ENCODE data around the gene KCNQ1.

Gene KCNQ1

GRCh38 chr11:2669634-2670469 is 225.0 kb downstream of the KCNQ1 start:
- no peaks in the 10 kb centered on the region for H3K27me3 ChIP-seq (ENCODE audit: insufficient read depth, low read length)
- H4K20me1 ChIP-seq (ENCODE audit: insufficient read depth, low read length) = no peaks in the 10 kb centered on the region
- no peaks in the 10 kb centered on the region for H3K9me3 ChIP-seq (ENCODE audit: low read length)
- TF ChIP-seq EZH2 (IDR thresholded peaks at IDR 0.05; ENCODE audit: borderline replicate concordance, low read length) = no peak
- no peak for TF ChIP-seq CTCF (IDR thresholded peaks at IDR 0.05; ENCODE audit: low read length)
- H3K4me3 ChIP-seq (ENCODE audit: low read depth, low read length, poor library complexity, severe bottlenecking) = no peak overlapping the region
- H3K79me2 ChIP-seq (ENCODE audit: insufficient read depth, low read length) = no peaks in the 10 kb centered on the region
- H3K9ac ChIP-seq (ENCODE audit: low read length) = no peak overlapping the region
- H3K36me3 ChIP-seq (ENCODE audit: insufficient read depth, low read length) = no peaks in the 10 kb centered on the region
- H2AFZ ChIP-seq (ENCODE audit: low read length) = no peak overlapping the region
- no peaks in the 10 kb centered on the region for H3K4me1 ChIP-seq (ENCODE audit: insufficient read depth, low read length, severe bottlenecking)
- no peak overlapping the region for H3K4me2 ChIP-seq (ENCODE audit: low read length)
- no peaks in the 10 kb centered on the region for H3K9me2 ChIP-seq (ENCODE audit: low read depth, low read length)
- H3K27ac ChIP-seq (ENCODE audit: low read depth, low read length, poor library complexity, severe bottlenecking) = no peak overlapping the region
- H3F3A ChIP-seq (ENCODE audit: insufficient read depth, low read length) = no peaks in the 10 kb centered on the region

GRCh38 chr11:2670541-2671100 is 225.8 kb downstream of the KCNQ1 start:
- no peaks in the 10 kb centered on the region for H3K36me3 ChIP-seq (ENCODE audit: insufficient read depth, low read length)
- TF ChIP-seq EZH2 (IDR thresholded peaks at IDR 0.05; ENCODE audit: borderline replicate concordance, low read length) (no peak), CTCF (IDR thresholded peaks at IDR 0.05; ENCODE audit: low read length) (no peak)
- no peak overlapping the region for H3K4me2 ChIP-seq (ENCODE audit: low read length)
- no peak overlapping the region for H3K27ac ChIP-seq (ENCODE audit: low read depth, low read length, poor library complexity, severe bottlenecking)
- H3K4me3 ChIP-seq (ENCODE audit: low read depth, low read length, poor library complexity, severe bottlenecking) = no peak overlapping the region
- H4K20me1 ChIP-seq (ENCODE audit: insufficient read depth, low read length) = no peaks in the 10 kb centered on the region
- H3K9me2 ChIP-seq (ENCODE audit: low read depth, low read length) = no peaks in the 10 kb centered on the region
- no peaks in the 10 kb centered on the region for H3K79me2 ChIP-seq (ENCODE audit: insufficient read depth, low read length)
- H3K9ac ChIP-seq (ENCODE audit: low read length) = no peak overlapping the region
- no peak overlapping the region for H2AFZ ChIP-seq (ENCODE audit: low read length)
- no peaks in the 10 kb centered on the region for H3K27me3 ChIP-seq (ENCODE audit: insufficient read depth, low read length)
- H3F3A ChIP-seq (ENCODE audit: insufficient read depth, low read length) = no peaks in the 10 kb centered on the region
- H3K9me3 ChIP-seq (ENCODE audit: low read length) = no peaks in the 10 kb centered on the region
- H3K4me1 ChIP-seq (ENCODE audit: insufficient read depth, low read length, severe bottlenecking) = no peaks in the 10 kb centered on the region

DNA sequence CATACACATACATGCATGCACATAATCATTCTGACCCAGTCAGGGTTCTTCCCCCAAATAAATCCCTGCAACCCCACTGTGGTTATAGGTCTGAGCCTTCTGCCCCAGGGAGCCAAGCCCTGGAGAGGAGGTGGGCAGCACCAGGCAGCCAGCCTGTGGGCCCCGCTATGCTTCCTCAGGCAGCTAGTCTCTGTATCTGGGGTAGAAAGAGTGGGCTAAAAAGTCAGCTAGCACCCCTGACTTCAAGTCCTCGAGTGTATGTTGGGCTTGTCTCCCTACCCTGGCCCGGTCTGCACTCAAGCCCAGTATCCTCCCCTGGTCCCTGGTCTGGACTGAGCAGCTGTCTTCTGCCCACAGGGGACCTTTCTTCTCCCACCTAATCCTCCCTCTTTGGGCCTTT is 226.9 kb downstream of the KCNQ1 start:
- Histone ChIP-seq H3K9me3 (ENCODE audit: low read length) (no peaks in the 10 kb centered on the region), H4K20me1 (ENCODE audit: insufficient read depth, low read length) (no peaks in the 10 kb centered on the region), H3K4me1 (ENCODE audit: insufficient read depth, low read length, severe bottlenecking) (no peaks in the 10 kb centered on the region), H3K9ac (ENCODE audit: low read length) (no peak overlapping the region), H3K4me2 (ENCODE audit: low read length) (no peak overlapping the region), H3K27me3 (ENCODE audit: insufficient read depth, low read length) (no peaks in the 10 kb centered on the region), H3K79me2 (ENCODE audit: insufficient read depth, low read length) (no peaks in the 10 kb centered on the region), H3K9me2 (ENCODE audit: low read depth, low read length) (no peaks in the 10 kb centered on the region), H2AFZ (ENCODE audit: low read length) (no peak overlapping the region), H3F3A (ENCODE audit: insufficient read depth, low read length) (no peaks in the 10 kb centered on the region), H3K4me3 (ENCODE audit: low read depth, low read length, poor library complexity, severe bottlenecking) (no peak overlapping the region), H3K27ac (ENCODE audit: low read depth, low read length, poor library complexity, severe bottlenecking) (no peak overlapping the region), H3K36me3 (ENCODE audit: insufficient read depth, low read length) (no peaks in the 10 kb centered on the region)
- TF ChIP-seq EZH2 (IDR thresholded peaks at IDR 0.05; ENCODE audit: borderline replicate concordance, low read length) (no peak), CTCF (IDR thresholded peaks at IDR 0.05; ENCODE audit: low read length) (no peak)
